Measurements from ENCODE around the gene HBZ. TPM values are rescaled to one million over a fixed set of nuclear protein-coding genes. Genes with fewer than 3 reads are reported as not detected.

The HBZ gene
- total and polyA plus RNA-seq, 2 of the 13 experiments (the other 11 are each of a cell fraction or from before 2014, with no cell fraction given) = 0.21 TPM; not detected in 1

DNA sequence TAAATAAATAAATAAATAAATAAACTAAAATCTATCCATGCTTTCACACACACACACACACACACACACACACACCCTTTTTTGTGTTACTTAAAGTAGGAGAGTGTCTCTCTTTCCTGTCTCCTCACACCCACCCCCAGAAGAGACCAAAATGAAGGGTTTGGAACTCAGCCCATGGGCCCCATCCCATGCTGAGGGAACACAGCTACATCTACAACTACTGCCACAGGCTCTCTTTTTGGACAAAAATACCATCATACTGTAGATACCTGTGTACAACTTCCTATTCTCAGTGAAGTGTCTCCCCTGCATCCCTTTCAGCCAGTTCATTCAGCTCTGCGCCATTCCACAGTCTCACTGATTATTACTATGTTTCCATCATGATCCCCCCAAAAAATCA lies 18.3 kb downstream of the HBZ start:
- BruUV-seq (replicated peaks) = no TSS peak
- ChIA-PET POLR2A (no interaction called here), CTCF (ENCODE audit: low intra/inter-chr PET ratio, low total read pairs) (no interaction called here)
- intact Hi-C loops (cut with micrococcal nuclease; ENCODE audit: unreplicated experiment) (no loop called here), in situ Hi-C loops (cut with HindIII; ENCODE audit: extremely low pct_ligation_motif_present, low pct_unique_long_range_greater_than_20kb) (no loop called here)
- FAIRE-seq (no peak), DNase-seq (ENCODE audit: low spot score) (no peak), ATAC-seq (no peak)
- no peaks in the 10 kb centered on the region for H3K79me2 ChIP-seq (ENCODE audit: insufficient read depth, low read length)
- H3K27me3 ChIP-seq (ENCODE audit: control insufficient read depth in 1 of 2, insufficient read depth in 2 of 2, low read length in 2 of 2) = peaks cover 19 to 42% of the 10 kb centered on the region in 2 experiments
- no peak overlapping the region for H3K4me2 ChIP-seq (ENCODE audit: low read depth, low read length)
- H3K4me3 ChIP-seq (replicated peaks in 1 of 3; ENCODE audit: insufficient read depth in 1 of 3, low read depth in 2 of 3, low read length in 3 of 3) = no peak overlapping the region
- no peak overlapping the region for H3K27ac ChIP-seq (ENCODE audit: extremely low read length, insufficient read depth, low read length)
- no peak overlapping the region for H3K9ac ChIP-seq (ENCODE audit: insufficient read depth, low read depth, low read length)
- no peaks in the 10 kb centered on the region for H3K9me3 ChIP-seq (ENCODE audit: low read length)
- TF ChIP-seq, protein P1, sequence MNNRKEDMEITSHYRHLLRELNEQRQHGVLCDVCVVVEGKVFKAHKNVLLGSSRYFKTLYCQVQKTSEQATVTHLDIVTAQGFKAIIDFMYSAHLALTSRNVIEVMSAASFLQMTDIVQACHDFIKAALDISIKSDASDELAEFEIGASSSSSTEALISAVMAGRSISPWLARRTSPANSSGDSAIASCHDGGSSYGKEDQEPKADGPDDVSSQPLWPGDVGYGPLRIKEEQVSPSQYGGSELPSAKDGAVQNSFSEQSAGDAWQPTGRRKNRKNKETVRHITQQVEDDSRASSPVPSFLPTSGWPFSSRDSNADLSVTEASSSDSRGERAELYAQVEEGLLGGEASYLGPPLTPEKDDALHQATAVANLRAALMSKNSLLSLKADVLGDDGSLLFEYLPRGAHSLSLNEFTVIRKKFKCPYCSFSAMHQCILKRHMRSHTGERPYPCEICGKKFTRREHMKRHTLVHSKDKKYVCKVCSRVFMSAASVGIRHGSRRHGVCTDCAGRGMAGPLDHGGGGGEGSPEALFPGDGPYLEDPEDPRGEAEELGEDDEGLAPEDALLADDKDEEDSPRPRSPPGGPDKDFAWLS (CRISPR knock-in tag; IDR thresholded peaks at IDR 0.05; ENCODE audit: borderline replicate concordance) = no peak
- TF ChIP-seq MLLT10 (CRISPR knock-in tag; IDR thresholded peaks at IDR 0.05) = no peak
- TF ChIP-seq, protein P2, sequence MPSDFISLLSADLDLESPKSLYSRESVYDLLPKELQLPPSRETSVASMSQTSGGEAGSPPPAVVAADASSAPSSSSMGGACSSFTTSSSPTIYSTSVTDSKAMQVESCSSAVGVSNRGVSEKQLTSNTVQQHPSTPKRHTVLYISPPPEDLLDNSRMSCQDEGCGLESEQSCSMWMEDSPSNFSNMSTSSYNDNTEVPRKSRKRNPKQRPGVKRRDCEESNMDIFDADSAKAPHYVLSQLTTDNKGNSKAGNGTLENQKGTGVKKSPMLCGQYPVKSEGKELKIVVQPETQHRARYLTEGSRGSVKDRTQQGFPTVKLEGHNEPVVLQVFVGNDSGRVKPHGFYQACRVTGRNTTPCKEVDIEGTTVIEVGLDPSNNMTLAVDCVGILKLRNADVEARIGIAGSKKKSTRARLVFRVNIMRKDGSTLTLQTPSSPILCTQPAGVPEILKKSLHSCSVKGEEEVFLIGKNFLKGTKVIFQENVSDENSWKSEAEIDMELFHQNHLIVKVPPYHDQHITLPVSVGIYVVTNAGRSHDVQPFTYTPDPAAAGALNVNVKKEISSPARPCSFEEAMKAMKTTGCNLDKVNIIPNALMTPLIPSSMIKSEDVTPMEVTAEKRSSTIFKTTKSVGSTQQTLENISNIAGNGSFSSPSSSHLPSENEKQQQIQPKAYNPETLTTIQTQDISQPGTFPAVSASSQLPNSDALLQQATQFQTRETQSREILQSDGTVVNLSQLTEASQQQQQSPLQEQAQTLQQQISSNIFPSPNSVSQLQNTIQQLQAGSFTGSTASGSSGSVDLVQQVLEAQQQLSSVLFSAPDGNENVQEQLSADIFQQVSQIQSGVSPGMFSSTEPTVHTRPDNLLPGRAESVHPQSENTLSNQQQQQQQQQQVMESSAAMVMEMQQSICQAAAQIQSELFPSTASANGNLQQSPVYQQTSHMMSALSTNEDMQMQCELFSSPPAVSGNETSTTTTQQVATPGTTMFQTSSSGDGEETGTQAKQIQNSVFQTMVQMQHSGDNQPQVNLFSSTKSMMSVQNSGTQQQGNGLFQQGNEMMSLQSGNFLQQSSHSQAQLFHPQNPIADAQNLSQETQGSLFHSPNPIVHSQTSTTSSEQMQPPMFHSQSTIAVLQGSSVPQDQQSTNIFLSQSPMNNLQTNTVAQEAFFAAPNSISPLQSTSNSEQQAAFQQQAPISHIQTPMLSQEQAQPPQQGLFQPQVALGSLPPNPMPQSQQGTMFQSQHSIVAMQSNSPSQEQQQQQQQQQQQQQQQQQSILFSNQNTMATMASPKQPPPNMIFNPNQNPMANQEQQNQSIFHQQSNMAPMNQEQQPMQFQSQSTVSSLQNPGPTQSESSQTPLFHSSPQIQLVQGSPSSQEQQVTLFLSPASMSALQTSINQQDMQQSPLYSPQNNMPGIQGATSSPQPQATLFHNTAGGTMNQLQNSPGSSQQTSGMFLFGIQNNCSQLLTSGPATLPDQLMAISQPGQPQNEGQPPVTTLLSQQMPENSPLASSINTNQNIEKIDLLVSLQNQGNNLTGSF (CRISPR knock-in tag; IDR thresholded peaks at IDR 0.05) = no peak
- TF ChIP-seq, protein P3, sequence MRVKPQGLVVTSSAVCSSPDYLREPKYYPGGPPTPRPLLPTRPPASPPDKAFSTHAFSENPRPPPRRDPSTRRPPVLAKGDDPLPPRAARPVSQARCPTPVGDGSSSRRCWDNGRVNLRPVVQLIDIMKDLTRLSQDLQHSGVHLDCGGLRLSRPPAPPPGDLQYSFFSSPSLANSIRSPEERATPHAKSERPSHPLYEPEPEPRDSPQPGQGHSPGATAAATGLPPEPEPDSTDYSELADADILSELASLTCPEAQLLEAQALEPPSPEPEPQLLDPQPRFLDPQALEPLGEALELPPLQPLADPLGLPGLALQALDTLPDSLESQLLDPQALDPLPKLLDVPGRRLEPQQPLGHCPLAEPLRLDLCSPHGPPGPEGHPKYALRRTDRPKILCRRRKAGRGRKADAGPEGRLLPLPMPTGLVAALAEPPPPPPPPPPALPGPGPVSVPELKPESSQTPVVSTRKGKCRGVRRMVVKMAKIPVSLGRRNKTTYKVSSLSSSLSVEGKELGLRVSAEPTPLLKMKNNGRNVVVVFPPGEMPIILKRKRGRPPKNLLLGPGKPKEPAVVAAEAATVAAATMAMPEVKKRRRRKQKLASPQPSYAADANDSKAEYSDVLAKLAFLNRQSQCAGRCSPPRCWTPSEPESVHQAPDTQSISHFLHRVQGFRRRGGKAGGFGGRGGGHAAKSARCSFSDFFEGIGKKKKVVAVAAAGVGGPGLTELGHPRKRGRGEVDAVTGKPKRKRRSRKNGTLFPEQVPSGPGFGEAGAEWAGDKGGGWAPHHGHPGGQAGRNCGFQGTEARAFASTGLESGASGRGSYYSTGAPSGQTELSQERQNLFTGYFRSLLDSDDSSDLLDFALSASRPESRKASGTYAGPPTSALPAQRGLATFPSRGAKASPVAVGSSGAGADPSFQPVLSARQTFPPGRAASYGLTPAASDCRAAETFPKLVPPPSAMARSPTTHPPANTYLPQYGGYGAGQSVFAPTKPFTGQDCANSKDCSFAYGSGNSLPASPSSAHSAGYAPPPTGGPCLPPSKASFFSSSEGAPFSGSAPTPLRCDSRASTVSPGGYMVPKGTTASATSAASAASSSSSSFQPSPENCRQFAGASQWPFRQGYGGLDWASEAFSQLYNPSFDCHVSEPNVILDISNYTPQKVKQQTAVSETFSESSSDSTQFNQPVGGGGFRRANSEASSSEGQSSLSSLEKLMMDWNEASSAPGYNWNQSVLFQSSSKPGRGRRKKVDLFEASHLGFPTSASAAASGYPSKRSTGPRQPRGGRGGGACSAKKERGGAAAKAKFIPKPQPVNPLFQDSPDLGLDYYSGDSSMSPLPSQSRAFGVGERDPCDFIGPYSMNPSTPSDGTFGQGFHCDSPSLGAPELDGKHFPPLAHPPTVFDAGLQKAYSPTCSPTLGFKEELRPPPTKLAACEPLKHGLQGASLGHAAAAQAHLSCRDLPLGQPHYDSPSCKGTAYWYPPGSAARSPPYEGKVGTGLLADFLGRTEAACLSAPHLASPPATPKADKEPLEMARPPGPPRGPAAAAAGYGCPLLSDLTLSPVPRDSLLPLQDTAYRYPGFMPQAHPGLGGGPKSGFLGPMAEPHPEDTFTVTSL (CRISPR knock-in tag; IDR thresholded peaks at IDR 0.05; ENCODE audit: borderline replicate concordance) = no peak
- TF ChIP-seq SETDB1 (CRISPR knock-in tag; IDR thresholded peaks at IDR 0.05; ENCODE audit: borderline replicate concordance) = no peak
- TF ChIP-seq ETV6 (CRISPR knock-in tag; conservative IDR thresholded peaks at IDR 0.05) = no peak
- TF ChIP-seq CEBPG (CRISPR knock-in tag; IDR thresholded peaks at IDR 0.05) = no peak
- no peak for TF ChIP-seq AGO1 (IDR thresholded peaks at IDR 0.05; ENCODE audit: low read depth, low read length, poor library complexity, severe bottlenecking)
- H3K4me1 ChIP-seq (ENCODE audit: insufficient read depth, low read length) = 0 out of 2 replicates have a peak, but pooled peaks cover 16% of the 10 kb centered on the region
- H4K20me1 ChIP-seq (ENCODE audit: insufficient read depth, low read length) = 0 out of 2 replicates have a peak, but pooled peaks cover 2% of the 10 kb centered on the region
- WGBS (ENCODE audit: low lambda C conversion rate) = 59% methylated on average over 1 of the region's 1 CpG
- no peak overlapping the region for H2AFZ ChIP-seq (ENCODE audit: low read length)
- no peaks in the 10 kb centered on the region for H3K36me3 ChIP-seq (replicated peaks in 1 of 2; ENCODE audit: control insufficient read depth in 1 of 2, insufficient read depth in 2 of 2, low read length in 2 of 2)
